Measurements from ENCODE around the gene RUVBL1. TPM values are rescaled to one million over a fixed set of nuclear protein-coding genes. Genes with fewer than 3 reads are reported as not detected.

Gene RUVBL1
- total RNA-seq, 4 donors from 2014 or later: 16.3 to 35.6 (median 28.3) TPM

DNA sequence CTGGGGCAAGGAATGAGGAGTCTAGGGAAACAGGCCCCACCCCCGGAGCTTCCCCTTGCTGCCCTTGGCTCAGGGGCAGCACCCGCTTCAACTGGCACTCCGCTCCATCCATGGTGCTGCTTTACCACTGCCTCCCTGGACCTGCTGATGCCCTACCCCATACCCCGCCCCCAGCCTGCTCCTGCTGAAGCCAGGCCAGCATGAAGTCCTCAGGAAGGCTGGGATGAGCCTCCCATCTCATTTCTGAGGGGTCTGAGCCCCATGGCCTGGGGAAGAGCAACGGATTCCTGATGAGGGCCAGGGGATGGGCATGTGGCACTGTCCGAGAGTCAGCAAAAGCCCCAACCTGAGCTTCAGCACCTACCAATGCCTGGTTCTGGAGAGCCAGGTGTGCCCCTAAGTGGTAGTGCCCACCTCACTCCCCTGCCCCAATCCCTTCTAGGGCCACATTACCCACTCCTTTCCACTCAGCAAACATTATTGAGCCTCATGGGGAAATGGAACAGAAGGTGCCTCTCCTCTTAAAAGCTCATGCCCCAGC, 50.4 kb downstream of the RUVBL1 start:
- 80% methylated on average over 1 of the region's 6 CpGs for WGBS
- Histone ChIP-seq H3K4me1 (peaks cover 30% of the 10 kb centered on the region), H3K27me3 (no peaks in the 10 kb centered on the region), H3K9me3 (no peaks in the 10 kb centered on the region), H3K36me3 (peaks cover 47% of the 10 kb centered on the region), H3K27ac (no peak overlapping the region), H3K4me3 (no peak overlapping the region)
- peak in 1 of 2 donors; percentile 55 for DNase-seq (ENCODE audit: low spot score in 2 of 2)
- no peak for TF ChIP-seq CTCF (IDR thresholded peaks at IDR 0.05)

DNA sequence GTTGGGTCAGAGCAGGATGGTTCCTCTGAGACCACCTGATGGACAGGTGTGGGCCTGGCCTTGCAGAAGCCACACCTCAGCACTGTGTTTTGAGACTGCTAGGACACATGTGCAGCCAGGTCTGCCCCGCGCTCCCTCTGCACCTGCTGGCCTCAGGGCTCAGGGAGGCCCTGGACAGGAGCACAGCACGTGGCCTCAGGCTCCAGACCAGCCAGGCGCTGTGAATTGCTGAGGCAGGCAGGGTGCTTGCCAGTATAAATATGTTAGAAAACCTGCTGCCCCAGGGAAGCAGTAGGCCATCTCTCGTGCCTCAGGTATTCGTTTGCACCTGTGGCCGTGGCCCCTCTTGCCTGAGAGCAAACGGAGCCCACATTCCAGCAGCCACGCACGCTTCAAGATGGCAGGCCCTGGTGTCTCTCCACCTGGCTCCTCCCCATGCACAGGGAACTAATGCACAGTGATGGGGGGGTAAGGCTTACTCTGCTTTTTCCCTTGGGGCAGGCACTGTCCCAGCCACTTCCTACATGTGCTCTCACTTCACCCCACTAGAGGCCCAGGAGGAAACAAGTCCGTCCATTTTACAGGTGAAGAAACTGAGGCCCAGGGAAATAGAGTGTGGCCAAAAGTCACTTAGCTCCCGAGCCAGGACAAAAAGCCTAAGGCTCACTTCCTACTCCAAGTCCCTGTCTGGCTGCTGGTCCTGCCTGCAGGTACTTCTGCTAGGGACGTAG, 51.0 kb downstream of the RUVBL1 start:
- Histone ChIP-seq H3K27ac (no peak overlapping the region), H3K36me3 (peaks cover 53% of the 10 kb centered on the region), H3K4me3 (no peak overlapping the region), H3K9me3 (no peaks in the 10 kb centered on the region), H3K4me1 (peaks cover 26% of the 10 kb centered on the region), H3K27me3 (no peaks in the 10 kb centered on the region)
- DNase-seq (ENCODE audit: low spot score in 2 of 2): peak in 1 of 2 donors; percentile 64
- TF ChIP-seq POLR2AphosphoS5 (IDR thresholded peaks at IDR 0.05) (no peak), CTCF (IDR thresholded peaks at IDR 0.05) (no peak), EP300 (IDR thresholded peaks at IDR 0.05) (no peak), POLR2A (IDR thresholded peaks at IDR 0.05) (no peak)
- 90% methylated on average over 3 of the region's 13 CpGs for WGBS

GRCh38 chr3:128071771-128072453, 51.7 kb downstream of the RUVBL1 start:
- Histone ChIP-seq H3K4me3 (no peak overlapping the region), H3K9me3 (no peaks in the 10 kb centered on the region), H3K27me3 (no peaks in the 10 kb centered on the region), H3K27ac (no peak overlapping the region), H3K4me1 (peaks cover 20% of the 10 kb centered on the region), H3K36me3 (peaks cover 61% of the 10 kb centered on the region)
- TF ChIP-seq POLR2AphosphoS5 (IDR thresholded peaks at IDR 0.05) (no peak), CTCF (IDR thresholded peaks at IDR 0.05) (no peak), EP300 (IDR thresholded peaks at IDR 0.05) (no peak), POLR2A (IDR thresholded peaks at IDR 0.05) (no peak)
- peak in 1 of 2 donors; percentile 45 for DNase-seq (ENCODE audit: low spot score in 2 of 2)
- WGBS: 70% methylated on average over 10 of the region's 11 CpGs

- peaks cover 69% of the 10 kb centered on the region for H3K36me3 ChIP-seq
- DNase-seq (ENCODE audit: low spot score in 2 of 2): peak in 1 of 2 donors; percentile 37
These were observed 52.6 kb downstream of the RUVBL1 start for GRCh38 chr3:128070898-128071591.

More at GRCh38 chr3:128070898-128071591, 52.6 kb downstream of the RUVBL1 start:
- H3K27me3 ChIP-seq: no peaks in the 10 kb centered on the region
- H3K4me1 ChIP-seq: peaks cover 12% of the 10 kb centered on the region
- no peak overlapping the region for H3K4me3 ChIP-seq
- H3K27ac ChIP-seq: no peak overlapping the region
- no CpG with 5 or more reads among the region's 13 CpGs for WGBS
- H3K9me3 ChIP-seq: no peaks in the 10 kb centered on the region
- no peak for TF ChIP-seq POLR2A (IDR thresholded peaks at IDR 0.05)
- TF ChIP-seq EP300 (IDR thresholded peaks at IDR 0.05): no peak
- TF ChIP-seq CTCF (IDR thresholded peaks at IDR 0.05): no peak
- TF ChIP-seq POLR2AphosphoS5 (IDR thresholded peaks at IDR 0.05): no peak
